HTR-8/SVneo (cell line): ENCODE results near the gene OMP.

Experiments used
- DNase-seq: peaks from one replicate; pipeline ENCODE4 v3.0.0; 2011; ENCODE audit warnings: low spot score, mixed read lengths; ENCODE audit not compliant: insufficient read length
- FAIRE-seq: peaks from 2 replicates; lab custom pipeline; 2011; peaks lifted over from hg19 to GRCh38; lab: Jason Lieb, UNC

The OMP gene

DNA sequence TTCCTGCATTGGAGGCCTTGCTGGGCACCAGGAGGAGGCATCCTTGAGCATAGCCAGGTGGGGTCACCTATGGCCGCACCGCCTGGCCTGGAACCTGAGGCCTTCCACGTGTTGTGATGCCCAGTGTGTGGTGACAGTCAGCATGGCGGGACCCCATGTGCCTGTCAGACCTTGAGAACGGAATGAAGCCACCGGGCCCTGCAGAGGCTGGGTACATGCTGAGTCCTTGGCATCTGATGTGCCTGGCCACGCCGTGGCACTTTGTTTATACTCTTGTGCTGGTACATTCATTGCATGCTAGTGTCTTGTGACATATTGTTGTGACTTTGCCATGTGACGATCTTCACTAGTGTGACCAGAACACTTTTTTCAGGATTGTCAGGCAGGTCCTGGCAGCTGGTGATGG is 16.9 kb downstream of the OMP start:
- DNase-seq (no peak), FAIRE-seq (no peak)

DNA sequence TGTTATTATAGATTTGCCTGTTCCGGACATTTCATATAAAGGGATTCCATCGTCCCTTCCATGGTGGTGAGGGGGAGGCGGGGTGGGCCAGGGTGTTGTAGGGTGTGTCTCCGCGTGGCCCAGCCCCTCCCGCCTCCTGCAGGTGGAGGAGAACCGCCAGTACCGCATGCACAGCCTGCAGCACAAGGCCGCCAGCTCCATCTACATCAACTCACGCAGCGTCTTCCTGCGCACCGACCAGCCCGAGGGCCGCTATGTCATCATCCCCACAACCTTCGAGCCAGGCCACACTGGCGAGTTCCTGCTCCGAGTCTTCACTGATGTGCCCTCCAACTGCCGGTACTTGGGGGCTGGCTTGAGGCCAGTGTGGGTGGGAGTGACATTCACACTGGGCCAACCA is 17.9 kb downstream of the OMP start:
- DNase-seq (no peak), FAIRE-seq (peak; percentile 20)

DNA sequence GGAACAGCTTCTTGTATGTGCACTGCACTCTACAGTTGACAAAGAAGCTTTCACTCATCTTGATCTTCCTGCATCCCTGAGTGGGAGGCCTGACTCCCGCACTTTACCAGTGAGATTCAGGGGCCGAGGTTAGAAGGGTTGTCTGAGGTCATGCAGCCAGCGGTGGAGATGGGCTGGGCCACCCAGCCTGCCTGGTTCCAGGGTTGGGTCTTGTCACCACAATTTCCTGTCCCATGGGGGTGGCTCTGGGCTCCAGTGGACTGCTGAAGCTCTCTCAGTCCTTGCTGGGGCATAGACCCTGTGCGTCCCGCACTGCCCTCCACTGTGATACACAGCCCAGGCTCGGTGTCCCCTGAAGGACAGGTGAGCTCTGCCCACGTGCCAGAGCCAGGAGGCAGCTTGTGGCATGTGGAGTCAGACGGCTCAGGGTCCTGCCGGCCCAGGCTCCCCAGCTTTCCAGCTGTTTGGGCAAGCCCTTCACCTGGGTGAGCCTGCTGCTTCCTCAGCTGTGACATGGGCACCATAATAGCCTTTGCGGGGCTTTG is 18.5 kb downstream of the OMP start:
- FAIRE-seq (no peak), DNase-seq (no peak)

DNA sequence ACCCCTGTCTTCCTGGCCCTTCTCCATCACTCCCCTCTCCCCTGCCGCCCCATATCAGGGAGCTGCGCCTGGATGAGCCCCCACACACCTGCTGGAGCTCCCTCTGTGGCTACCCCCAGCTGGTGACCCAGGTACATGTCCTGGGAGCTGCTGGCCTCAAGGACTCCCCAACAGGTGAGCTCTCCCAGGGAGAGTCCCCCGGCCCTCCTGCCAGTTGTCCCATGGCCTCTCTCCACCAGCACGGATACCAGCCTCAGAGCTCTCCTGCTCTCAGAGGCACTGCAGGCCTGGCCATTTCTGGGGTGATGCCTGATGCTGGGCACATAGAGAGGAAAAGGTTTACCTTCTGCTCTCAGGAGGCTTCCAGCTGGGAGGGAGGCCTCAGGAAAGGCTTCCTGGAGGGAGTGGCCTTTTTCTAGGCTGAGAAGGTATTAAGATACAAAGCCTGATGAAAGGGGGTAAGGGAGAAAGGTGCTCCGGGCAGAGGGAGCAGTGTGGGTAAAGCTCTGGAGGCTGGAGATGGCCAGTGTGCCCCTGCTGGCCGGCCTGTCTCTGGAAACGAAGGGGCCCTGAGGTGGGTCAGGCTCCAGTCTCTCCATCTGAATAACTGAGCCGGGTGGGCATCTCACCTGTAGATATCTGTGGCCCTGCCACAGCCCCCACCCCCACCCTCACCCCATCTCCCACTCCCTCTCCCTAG is 19.4 kb downstream of the OMP start:
- FAIRE-seq (no peak), DNase-seq (no peak)

DNA sequence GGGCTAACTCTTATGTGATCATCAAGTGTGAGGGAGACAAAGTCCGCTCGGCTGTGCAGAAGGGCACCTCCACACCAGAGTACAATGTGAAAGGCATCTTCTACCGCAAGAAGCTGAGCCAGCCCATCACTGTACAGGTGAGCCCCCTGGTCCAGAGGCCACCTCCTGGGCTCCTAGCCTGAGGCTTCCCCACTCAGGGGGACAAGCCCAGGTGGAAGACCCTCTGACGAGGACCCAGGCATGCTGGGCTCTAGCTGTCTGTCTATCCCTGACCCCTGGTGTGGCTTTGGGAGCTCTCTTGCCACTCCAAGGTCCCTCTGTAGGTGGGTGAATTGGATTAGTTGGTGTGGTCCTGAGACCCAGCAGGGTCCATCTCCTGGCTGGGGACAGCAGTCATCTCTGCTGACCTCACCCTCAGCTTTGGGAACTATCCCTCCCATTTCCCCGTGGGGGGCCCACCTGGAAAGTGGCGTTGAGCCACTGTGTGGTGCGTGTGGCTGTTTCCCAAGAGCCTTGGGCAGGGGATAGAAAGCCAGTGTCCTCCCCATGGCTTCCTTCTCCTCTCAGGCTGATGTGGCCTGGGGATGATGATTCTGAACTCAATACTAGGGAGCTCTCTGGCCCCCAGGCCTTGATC is 20.1 kb downstream of the OMP start:
- FAIRE-seq (no peak), DNase-seq (no peak)

DNA sequence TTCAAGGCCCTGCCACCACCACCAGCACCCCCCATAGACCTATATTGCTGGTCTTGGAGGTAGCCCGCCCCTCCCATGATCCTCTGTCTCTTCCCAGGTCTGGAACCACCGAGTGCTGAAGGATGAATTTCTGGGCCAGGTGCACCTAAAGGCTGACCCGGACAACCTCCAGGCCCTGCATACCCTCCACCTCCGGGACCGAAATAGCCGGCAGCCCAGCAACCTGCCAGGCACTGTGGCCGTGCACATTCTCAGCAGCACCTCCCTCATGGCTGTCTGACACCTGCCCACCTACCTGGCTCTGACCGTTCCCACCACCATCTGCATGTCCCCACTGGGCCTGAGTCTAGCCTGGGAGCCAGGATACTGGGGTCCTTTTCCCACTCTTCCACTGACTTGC is 21.0 kb downstream of the OMP start:
- DNase-seq (no peak), FAIRE-seq (no peak)

DNA sequence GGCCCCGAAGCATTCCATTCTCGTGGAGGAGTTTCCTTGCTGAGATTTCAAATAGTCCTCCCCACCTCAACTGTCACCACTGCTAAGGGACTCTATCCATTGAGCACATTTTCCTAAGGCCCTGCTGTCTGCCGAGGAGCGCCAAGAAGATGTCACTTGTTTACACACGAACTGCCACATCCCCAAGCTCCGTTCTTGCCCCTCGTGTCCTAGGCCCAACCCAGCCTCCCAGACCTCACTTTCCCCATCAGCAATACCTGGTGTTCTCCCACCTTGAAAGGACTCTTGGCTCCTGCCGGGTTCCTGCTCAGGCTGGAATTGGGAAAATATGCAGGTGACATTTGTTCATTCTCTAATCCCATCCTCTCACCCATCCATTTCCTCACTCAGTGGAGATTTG is 21.4 kb downstream of the OMP start:
- no peak for DNase-seq
- no peak for FAIRE-seq

DNA sequence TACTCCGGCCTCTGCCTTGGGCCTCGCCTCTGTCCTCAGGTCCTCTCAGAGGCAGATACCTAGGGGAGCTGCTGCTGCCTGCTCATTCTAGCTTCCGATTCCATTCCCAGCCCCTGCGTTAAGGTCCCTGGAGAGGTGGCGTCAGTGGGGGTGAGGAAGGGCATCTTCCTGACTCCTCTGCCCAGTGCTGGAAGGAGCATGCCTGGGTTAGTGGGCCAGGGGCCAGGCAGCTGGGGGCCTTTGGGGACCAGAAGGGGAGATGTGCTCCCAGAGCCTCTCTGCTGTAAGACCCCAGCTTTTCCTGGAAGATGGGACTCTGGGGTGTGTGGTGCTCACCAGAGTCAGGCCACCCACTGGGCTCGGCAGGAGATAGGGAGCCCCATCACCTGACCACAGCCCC is 21.8 kb downstream of the OMP start:
- DNase-seq (no peak), FAIRE-seq (no peak)

DNA sequence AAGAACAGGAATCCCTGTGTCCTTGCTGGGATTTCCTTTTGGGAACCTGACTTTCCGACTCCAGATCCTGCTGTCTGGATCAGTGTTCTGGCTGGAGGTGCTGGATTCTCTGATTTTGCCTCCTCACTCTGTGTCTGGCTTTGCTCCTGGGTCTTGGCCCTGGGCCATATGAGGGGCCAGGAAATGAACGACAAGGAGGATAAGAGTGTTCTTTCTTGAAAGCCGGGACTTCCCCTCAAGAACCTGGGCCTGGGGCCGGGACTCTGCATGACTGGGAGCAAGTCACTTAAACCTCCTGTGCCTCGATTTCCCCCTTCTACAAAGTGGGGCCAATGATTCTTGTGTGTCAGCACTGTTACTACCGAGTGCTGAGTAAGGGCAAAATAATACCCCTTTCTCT is 22.6 kb downstream of the OMP start:
- FAIRE-seq (no peak), DNase-seq (no peak)

DNA sequence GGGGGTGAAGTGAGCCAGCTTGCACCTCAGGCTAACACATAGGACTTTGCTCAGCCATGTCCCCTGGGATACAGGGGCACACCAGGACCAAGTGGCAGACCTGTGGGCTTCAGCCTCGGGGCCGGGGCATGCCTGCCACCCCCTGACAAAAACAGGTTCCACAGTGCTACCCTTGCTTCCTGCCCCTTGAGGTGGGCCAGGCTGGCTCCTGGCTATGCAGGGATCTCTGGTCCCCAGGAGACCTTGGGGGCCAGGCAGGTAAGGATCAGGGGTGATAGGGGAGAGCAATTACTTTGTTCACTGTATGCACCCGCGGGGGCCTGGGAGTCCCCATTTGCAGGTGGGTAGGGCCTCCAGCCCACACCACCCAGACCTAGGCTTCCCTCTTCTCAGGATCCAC is 23.1 kb downstream of the OMP start:
- no peak for DNase-seq
- no peak for FAIRE-seq

DNA sequence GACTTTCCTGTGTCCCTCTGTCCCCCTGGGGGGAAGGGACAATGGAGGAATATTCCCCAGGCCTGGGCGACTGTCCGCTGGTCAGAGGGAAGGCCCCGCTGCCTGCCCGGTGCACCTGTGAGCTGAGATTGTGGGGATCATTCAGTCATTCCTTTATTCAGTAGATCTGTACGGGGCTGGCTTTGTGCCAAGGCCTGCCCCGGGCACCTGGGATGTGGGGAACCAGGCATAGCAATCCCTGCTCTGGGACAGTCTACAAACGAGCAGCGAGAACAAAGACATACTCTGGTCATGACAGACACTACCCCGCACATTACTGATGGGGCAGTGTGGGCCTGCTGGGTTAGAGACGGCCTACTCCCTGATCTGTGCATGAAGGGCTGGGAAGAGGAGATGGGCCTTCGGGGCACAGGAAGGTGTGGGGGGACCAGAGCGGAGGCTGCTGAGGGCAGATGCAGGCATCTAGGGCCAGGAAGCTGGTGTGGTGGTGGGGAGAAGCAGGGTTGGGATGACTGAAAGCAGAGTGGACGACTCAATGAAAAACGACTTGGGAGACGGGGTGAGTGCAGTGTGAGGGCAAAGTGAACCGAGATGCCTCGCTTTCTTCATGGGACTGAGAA is 23.6 kb downstream of the OMP start:
- peak; percentile 70 for FAIRE-seq
- DNase-seq, result no peak

DNA sequence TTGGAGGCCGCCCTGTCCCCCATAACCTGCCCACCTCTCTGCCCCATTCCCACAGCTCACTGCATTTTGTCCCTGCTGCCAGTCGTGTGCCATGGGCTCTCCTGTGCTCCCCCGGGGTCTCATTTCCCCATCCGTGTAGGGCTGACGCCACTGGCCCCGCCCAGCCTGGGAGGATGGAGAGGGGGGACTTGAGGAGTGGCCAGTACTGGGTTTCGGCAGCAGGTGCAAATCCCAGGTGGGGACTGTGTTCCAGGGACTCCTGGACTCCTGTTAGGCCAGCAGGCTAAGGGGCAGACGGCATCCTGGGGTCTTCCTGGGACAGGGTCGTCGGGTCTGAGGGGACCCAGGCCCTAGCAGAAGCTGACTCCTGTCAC is 24.2 kb downstream of the OMP start:
- DNase-seq, result no peak
- no peak for FAIRE-seq

DNA sequence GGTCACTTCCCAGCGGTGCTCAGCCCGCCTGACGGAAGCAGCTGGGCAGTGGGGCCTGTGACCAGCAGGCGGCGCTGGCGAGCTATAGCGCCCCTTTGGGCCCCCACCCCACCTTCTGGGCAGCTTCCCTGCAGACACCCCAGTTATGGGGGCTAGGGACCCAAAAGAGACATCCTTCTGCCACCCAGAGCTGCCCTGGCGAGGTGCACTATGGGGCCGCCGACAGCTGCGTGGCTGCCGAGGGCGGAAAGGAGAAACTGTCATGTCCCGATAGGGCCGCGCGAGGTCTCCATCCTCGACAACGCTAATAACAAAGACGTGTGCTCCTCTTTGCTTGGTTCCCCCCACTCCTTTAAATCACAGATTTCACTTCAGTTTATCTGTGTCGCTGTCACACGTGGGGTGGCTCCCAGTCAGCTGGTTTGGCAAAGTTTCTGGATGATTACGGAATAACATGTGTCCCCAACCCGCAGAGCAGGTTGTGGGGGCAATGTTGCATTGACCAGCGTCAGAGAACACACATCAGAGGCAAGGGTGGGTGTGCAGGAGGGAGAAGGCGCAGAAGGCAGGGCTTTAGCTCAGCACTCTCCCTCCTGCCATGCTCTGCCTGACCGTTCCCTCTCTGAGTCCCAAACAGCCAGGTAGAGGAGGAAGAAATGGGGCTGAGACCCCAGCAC is 24.7 kb downstream of the OMP start:
- DNase-seq, result peak; percentile 75
- peak; percentile 94 for FAIRE-seq

DNA sequence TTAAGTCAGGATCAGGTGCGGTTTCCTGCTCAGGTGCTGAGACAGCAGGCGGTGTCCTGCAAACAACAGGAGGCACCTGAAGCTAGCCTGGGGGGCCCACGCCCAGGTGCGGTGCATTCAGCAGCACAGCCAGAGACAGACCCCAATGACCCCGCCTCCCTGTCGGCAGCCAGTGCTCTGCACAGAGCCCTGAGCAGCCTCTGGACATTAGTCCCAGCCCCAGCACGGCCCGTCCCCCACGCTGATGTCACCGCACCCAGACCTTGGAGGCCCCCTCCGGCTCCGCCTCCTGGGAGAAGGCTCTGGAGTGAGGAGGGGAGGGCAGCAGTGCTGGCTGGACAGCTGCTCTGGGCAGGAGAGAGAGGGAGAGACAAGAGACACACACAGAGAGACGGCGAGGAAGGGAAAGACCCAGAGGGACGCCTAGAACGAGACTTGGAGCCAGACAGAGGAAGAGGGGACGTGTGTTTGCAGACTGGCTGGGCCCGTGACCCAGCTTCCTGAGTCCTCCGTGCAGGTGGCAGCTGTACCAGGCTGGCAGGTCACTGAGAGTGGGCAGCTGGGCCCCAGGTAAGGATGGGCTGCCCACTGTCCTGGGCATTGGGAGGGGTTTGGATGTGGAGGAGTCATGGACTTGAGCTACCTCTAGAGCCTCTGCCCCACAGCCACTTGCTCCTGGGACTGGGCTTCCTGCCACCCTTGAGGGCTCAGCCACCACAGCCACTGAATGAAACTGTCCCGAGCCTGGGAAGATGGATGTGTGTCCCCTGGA is 25.5 kb downstream of the OMP start, which contains the start of gene MYO7A:
Gene MYO7A (plus strand): TSS at position 327 of the 772 bp plus-strand sequence. CDS start 2,389 bp downstream, outside the sequence.
- FAIRE-seq (peak; percentile 89), DNase-seq (peak; percentile 52)

DNA sequence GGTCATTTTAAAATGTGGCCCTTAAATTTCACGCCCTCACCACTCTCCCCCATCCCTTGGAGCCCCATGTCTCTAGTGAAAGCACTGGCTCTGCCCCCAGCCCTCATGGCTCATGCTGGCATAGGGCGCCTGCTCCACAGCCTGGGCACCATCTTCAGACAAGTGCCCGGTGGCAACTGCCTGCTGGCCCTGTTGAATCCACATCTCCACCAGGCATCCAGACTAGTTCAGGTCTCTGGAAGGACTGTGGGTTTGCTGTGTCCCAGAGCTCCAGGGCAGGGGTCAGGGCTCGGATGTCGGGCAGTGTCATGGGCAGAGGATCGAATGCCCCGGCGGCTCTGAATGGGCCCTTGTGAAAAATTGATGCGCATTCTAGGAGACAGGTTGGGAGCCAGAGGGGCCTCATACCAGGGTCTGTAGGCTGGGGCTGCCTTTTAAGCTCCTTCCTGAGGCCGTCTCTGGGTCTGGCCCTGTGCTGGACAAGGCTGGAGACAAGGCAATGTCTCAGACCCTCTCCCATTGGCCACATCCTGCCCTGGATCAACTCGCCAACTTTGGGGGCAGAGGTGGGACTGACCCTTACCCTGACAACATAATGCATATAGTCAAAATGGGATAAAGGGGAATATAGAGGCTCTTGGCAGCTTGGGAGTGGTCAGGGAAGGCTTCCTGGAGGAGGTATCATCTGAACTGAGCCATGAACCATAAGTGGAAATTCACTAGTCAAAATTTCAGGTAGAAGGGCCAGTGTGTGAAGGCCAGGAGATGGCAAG is 26.6 kb downstream of the OMP start:
- DNase-seq (no peak), FAIRE-seq (peak; percentile 20)

DNA sequence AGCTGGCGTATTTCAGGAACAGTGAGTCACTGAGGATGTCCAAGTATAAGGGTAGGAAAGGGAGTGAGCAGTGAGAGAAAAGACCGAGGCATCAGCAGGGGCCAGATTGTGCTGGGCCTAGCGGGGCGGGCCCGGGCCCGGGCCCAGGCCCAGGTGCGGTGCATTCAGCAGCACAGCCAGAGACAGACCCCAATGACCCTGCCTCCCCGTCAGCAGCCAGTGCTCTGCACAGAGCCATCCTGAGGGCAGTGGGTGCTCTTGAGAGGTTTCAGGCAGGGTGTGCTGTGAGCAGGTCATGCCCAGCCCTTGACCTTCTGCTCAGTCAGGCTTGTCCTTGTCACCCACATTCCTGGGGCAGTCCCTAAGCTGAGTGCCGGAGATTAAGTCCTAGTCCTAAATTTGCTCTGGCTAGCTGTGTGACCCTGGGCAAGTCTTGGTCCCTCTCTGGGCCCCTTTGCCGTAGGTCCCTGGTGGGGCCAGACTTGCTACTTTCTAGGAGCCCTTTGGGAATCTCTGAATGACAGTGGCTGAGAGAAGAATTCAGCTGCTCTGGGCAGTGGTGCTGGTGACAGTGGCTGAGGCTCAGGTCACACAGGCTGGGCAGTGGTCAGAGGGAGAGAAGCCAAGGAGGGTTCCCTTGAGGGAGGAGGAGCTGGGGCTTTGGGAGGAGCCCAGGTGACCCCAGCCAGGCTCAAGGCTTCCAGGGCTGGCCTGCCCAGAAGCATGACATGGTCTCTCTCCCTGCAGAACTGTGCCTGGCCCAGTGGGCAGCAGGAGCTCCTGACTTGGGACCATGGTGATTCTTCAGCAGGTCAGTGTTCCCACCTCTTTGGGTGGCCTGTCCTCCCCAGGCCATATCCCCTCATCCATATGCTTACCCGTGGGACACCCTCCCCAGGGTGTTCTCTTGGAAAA is 27.5 kb downstream of the OMP start:
- FAIRE-seq, result no peak
- DNase-seq, result no peak

DNA sequence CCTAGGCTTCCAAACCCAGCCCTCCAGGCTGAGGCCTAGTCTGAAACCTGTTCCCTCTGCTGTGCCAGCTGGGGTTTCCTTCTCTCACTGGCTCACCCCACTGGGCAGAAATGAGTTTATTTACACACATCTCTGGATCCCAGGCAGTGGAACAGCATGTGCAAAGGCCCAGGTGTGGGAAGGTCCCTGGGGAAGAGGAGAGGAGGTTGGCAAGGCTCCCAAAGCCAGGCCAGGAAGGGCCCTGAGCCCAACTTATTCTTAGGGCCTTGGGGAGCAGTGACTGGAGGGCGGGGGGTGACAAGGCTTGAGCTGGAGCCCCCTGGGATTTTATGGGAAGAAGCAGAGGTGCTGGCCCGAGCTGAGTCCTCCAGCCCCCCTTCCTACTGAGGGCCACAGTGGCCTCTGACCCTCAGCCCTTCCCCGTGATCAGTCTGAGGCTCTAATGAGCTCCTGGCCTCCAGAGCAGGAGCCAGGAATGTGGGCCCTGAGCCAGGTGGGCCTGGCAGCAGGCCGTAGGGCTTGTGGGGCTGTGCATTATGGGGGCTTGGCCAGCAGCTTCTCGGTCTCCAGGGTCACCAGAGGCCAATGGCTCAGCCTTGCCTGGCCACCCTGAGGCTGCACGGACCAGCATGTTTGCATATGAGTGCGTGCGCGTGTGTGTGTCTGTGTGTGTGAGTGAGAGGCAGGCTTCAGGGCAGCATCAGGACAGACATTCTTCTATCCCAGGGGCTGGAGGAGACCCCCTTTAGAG is 28.3 kb downstream of the OMP start:
- FAIRE-seq (peak; percentile 57), DNase-seq (peak; percentile 88)

DNA sequence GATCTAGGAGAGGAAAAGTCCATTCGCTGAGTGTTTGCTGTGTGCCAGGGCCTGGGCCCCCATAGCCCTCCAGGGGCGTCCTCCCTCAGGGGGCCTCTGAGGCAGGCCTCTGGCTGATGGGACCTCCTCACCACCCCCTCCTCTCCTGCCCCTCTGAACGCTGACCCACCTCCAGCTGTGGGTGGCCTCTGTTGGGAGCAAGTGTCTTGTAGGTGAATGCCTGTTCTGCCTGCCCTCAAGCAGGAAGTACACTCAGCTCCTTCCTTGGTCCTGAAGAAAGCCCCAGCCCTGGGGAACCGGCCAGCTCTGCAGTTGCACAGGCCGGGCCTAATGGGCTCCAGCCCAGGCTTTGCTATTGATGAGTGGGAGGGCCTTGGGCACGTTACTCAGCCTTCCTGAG is 28.9 kb downstream of the OMP start:
- DNase-seq (no peak), FAIRE-seq (no peak)
